K562 (cell line): ENCODE results near the gene RACGAP1. TPM values are rescaled to one million over a fixed set of nuclear protein-coding genes. Genes with fewer than 3 reads are reported as not detected.

Experiments
- BHLHE40 ChIP-seq: IDR thresholded peaks from 2 replicates; pipeline ENCODE4 v1.6.1; 2011; ENCODE audit warnings: low read length, improper control_type of control experiment
- CHD4 ChIP-seq: fragments of 200-600 bp; sonication (generic); IDR thresholded peaks from 3 replicates; pipeline ENCODE4 v1.6.1; 2012; ENCODE audit warnings: low read depth, mild to moderate bottlenecking, mixed read lengths, low read length, inconsistent platforms; ENCODE audit not compliant: insufficient read depth, insufficient replicate concordance, poor library complexity, severe bottlenecking
- EP400 ChIP-seq: fragments of 450-650 bp; IDR thresholded peaks from 2 replicates; pipeline ENCODE4 v1.6.1; 2017; ENCODE audit warnings: antibody characterized with exemption, mild to moderate bottlenecking, moderate library complexity
- ESRRB ChIP-seq: fragments of 250-450 bp; sonication (Bioruptor Pico); IDR thresholded peaks from 2 replicates; pipeline ENCODE4 v1.5.0; 2020; ENCODE audit warnings: mild to moderate bottlenecking, moderate library complexity, borderline replicate concordance
- HLTF ChIP-seq: fragments of 450-650 bp; IDR thresholded peaks from 2 replicates; pipeline ENCODE4 v1.6.1; 2016
- KLF13 ChIP-seq: fragments of 450-650 bp; IDR thresholded peaks from 2 replicates; pipeline ENCODE4 v1.6.1; 2016; ENCODE audit warnings: missing genetic modification characterization, low read depth, mild to moderate bottlenecking, missing compliant biosample characterization, moderate library complexity, borderline replicate concordance
- POU5F1 ChIP-seq: fragments of 150-350 bp; IDR thresholded peaks from 2 replicates; pipeline ENCODE4 v1.6.1; 2014; ENCODE audit warnings: borderline replicate concordance, low read length, low read depth, mild to moderate bottlenecking; ENCODE audit not compliant: partially characterized antibody
- RBM17 ChIP-seq: fragments of 200-400 bp; formaldehyde crosslinking; IDR thresholded peaks from 2 replicates; pipeline ENCODE4 v1.6.1; 2017; ENCODE audit warnings: low read depth, mild to moderate bottlenecking, low read length, borderline replicate concordance
- TEAD4 ChIP-seq, 2 experiments: sonication (generic) in 1 of 2; formaldehyde crosslinking in 1 of 2; IDR thresholded peaks; 2 replicates each; pipeline versions ENCODE4 v1.6.1 to v1.8.0; 2012 to 2022; ENCODE audit warnings: borderline replicate concordance in 1 of 2, inconsistent platforms in 1 of 2, low read length in 1 of 2, mild to moderate bottlenecking in 1 of 2, missing genetic modification reagents in 1 of 2
- TOE1 ChIP-seq, 2 experiments: fragments of 450-650 bp in 1 of 2; sonication (generic) in 1 of 2; formaldehyde crosslinking in 1 of 2; IDR thresholded peaks; 2 replicates each; pipeline versions ENCODE4 v1.7.1 to v1.8.0; 2016 to 2022; ENCODE audit warnings: borderline replicate concordance in 2 of 2, mild to moderate bottlenecking in 2 of 2, antibody characterized with exemption in 1 of 2, inconsistent platforms in 1 of 2, low read depth in 1 of 2, missing genetic modification reagents in 1 of 2, moderate library complexity in 1 of 2
- TSHZ1 ChIP-seq: fragments of 250-450 bp; sonication (Bioruptor Pico); IDR thresholded peaks from 2 replicates; pipeline ENCODE4 v1.4.0; 2020; ENCODE audit warnings: mild to moderate bottlenecking, moderate library complexity
- ZBTB7A ChIP-seq: IDR thresholded peaks from 2 replicates; pipeline ENCODE4 v1.6.1; 2011; ENCODE audit warnings: low read depth, mild to moderate bottlenecking, low read length, moderate library complexity, borderline replicate concordance; ENCODE audit not compliant: control insufficient read depth
- ZNF232 ChIP-seq: sonication (generic); formaldehyde crosslinking; IDR thresholded peaks from 2 replicates; pipeline ENCODE4 v1.8.0; 2022; ENCODE audit warnings: mild to moderate bottlenecking, missing genetic modification reagents
- ZNF695 ChIP-seq: fragments of 450-650 bp; formaldehyde crosslinking; IDR thresholded peaks from 2 replicates; pipeline ENCODE4 v1.4.0; 2020; ENCODE audit warnings: mild to moderate bottlenecking, moderate library complexity
- polyA plus RNA-seq, 8 experiments: library from polyadenylated mRNA; depleted of rRNA in 4 of 8; stranded (reverse) in 5 of 8; unstranded in 3 of 8; fragments of >200 nt; fragmentation: Nextera tagmentation in 2 of 8; fragmentation: Illumina TruSeq in 1 of 8; extraction: Ambion mirVana in 2 of 8; extraction: Trizol in 1 of 8; gene quantifications; 2 replicates each; pipeline versions ENCODE4 v1.2.1 to v1.2.3, GENCODE V29; 2011 to 2014; ENCODE audit warnings: inconsistent platforms in 1 of 8, missing spikeins in 1 of 8
- total RNA-seq, 7 experiments: library from RNA; depleted of rRNA in 6 of 7; stranded (reverse); fragments of >200 nt in 6 of 7; fragmentation: Illumina TruSeq in 2 of 7; extraction: Trizol in 2 of 7; gene quantifications; 2 replicates each; pipeline versions ENCODE4 v1.2.1 to v1.2.3, GENCODE V29; 2011 to 2021; ENCODE audit warnings: low replicate concordance in 1 of 7
- TF ChIP-seq, protein P1 (sequence below): sonication (generic); formaldehyde crosslinking; IDR thresholded peaks from 2 replicates; pipeline ENCODE4 v1.9.0; 2022; ENCODE audit warnings: mild to moderate bottlenecking, missing genetic modification reagents
- TF ChIP-seq, protein P2 (sequence below): fragments of 450-650 bp; formaldehyde crosslinking; IDR thresholded peaks from 2 replicates; pipeline ENCODE4 v1.4.0; 2022; ENCODE audit warnings: missing genetic modification characterization
- TF ChIP-seq, protein P3 (sequence below): fragments of 250-450 bp; sonication (Bioruptor Pico); IDR thresholded peaks from 2 replicates; pipeline ENCODE4 v1.8.0; 2022; ENCODE audit warnings: inconsistent platforms

RACGAP1 gene
- total and polyA plus RNA-seq, 9 of the 15 experiments (the other 6 are each of a cell fraction or from before 2014, with no cell fraction given), result 56.4 to 92.9 (median 71.8) TPM

- TF ChIP-seq, protein P1, sequence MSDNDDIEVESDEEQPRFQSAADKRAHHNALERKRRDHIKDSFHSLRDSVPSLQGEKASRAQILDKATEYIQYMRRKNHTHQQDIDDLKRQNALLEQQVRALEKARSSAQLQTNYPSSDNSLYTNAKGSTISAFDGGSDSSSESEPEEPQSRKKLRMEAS, result peak; percentile 50; the same call in 1 of the 2 replicates
- TF ChIP-seq POU5F1 (no peak), TOE1 (IDR thresholded peaks at IDR 0.05; ENCODE audit: borderline replicate concordance) (no peak), TOE1 (CRISPR knock-in tag; IDR thresholded peaks at IDR 0.05; ENCODE audit: borderline replicate concordance, low read depth) (peak; percentile 78; the same call in 1 of the 2 replicates), BHLHE40 (no peak), KLF13 (tag) (no peak), ZNF232 (no peak), RBM17 (no peak), HLTF (peak; percentile 77; the same call in 1 of the 2 replicates), EP400 (no peak), ESRRB (CRISPR knock-in tag) (no peak), CHD4 (no peak), TEAD4 (IDR thresholded peaks at IDR 0.05; ENCODE audit: low read length) (no peak; the same call in 1 of the 2 replicates), TEAD4 (CRISPR knock-in tag; IDR thresholded peaks at IDR 0.05; ENCODE audit: borderline replicate concordance) (0 out of 2 replicates have a peak, but pooled peaks have one; percentile 59), ZNF695 (CRISPR knock-in tag) (no peak), TSHZ1 (CRISPR knock-in tag) (no peak), ZBTB7A (0 out of 2 replicates have a peak, but pooled peaks have one; percentile 10)
- TF ChIP-seq, protein P2, sequence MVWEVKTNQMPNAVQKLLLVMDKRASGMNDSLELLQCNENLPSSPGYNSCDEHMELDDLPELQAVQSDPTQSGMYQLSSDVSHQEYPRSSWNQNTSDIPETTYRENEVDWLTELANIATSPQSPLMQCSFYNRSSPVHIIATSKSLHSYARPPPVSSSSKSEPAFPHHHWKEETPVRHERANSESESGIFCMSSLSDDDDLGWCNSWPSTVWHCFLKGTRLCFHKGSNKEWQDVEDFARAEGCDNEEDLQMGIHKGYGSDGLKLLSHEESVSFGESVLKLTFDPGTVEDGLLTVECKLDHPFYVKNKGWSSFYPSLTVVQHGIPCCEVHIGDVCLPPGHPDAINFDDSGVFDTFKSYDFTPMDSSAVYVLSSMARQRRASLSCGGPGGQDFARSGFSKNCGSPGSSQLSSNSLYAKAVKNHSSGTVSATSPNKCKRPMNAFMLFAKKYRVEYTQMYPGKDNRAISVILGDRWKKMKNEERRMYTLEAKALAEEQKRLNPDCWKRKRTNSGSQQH (CRISPR knock-in tag), result no peak
- TF ChIP-seq, protein P3, sequence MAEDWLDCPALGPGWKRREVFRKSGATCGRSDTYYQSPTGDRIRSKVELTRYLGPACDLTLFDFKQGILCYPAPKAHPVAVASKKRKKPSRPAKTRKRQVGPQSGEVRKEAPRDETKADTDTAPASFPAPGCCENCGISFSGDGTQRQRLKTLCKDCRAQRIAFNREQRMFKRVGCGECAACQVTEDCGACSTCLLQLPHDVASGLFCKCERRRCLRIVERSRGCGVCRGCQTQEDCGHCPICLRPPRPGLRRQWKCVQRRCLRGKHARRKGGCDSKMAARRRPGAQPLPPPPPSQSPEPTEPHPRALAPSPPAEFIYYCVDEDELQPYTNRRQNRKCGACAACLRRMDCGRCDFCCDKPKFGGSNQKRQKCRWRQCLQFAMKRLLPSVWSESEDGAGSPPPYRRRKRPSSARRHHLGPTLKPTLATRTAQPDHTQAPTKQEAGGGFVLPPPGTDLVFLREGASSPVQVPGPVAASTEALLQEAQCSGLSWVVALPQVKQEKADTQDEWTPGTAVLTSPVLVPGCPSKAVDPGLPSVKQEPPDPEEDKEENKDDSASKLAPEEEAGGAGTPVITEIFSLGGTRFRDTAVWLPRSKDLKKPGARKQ (CRISPR knock-in tag), result no peak
Measured at GRCh38 chr12:50070314-50071060, 45.2 kb upstream of the RACGAP1 start (continued).
